Endometrium (tissue), 2 donors: Measurements from ENCODE around the gene TSPOAP1.

ENCODE experiments used
- FAIRE-seq: peaks from 2 replicates; lab custom pipeline; 2012; peaks lifted over from hg19 to GRCh38; lab: Jason Lieb, UNC
- donor health status: control.
- donor health status: control.

TSPOAP1 gene

GRCh38 chr17:58302919-58303585, 25.5 kb downstream of the TSPOAP1 start:
- FAIRE-seq = no peak

- no peak for FAIRE-seq
These were observed 26.2 kb downstream of the TSPOAP1 start for GRCh38 chr17:58302171-58302918.

- no peak for FAIRE-seq
These were observed 27.0 kb downstream of the TSPOAP1 start for GRCh38 chr17:58301504-58302150.

GRCh38 chr17:58300336-58300735, 28.3 kb downstream of the TSPOAP1 start:
- FAIRE-seq = no peak

- no peak for FAIRE-seq
These were observed 34.6 kb downstream of the TSPOAP1 start for GRCh38 chr17:58294034-58294433.

- no peak for FAIRE-seq
These were observed 37.3 kb downstream of the TSPOAP1 start for GRCh38 chr17:58291246-58291645.

GRCh38 chr17:58289869-58290268, 38.7 kb downstream of the TSPOAP1 start:
- FAIRE-seq = no peak

GRCh38 chr17:58285422-58285810, 43.2 kb downstream of the TSPOAP1 start:
- no peak for FAIRE-seq

- FAIRE-seq = no peak
These were observed 43.8 kb downstream of the TSPOAP1 start for GRCh38 chr17:58284613-58285421.

- no peak for FAIRE-seq
These were observed 44.7 kb downstream of the TSPOAP1 start for GRCh38 chr17:58283674-58284612.

- FAIRE-seq = no peak
These were observed 46.2 kb downstream of the TSPOAP1 start for GRCh38 chr17:58282442-58282841.

- no peak for FAIRE-seq
These were observed 47.0 kb downstream of the TSPOAP1 start for GRCh38 chr17:58281511-58282011.

- no peak for FAIRE-seq
These were observed 47.9 kb downstream of the TSPOAP1 start, which contains the start of gene MPO for GRCh38 chr17:58280480-58281217. Gene MPO, minus strand, starts transcription at chr17:58280935. Its CDS starts 177 bp downstream, at chr17:58280758.

- FAIRE-seq = no peak
These were observed 48.7 kb downstream of the TSPOAP1 start for GRCh38 chr17:58279736-58280479.

GRCh38 chr17:58279016-58279711, 49.4 kb downstream of the TSPOAP1 start:
- FAIRE-seq = no peak

- FAIRE-seq = no peak
These were observed 50.0 kb downstream of the TSPOAP1 start for GRCh38 chr17:58278661-58279015.

GRCh38 chr17:58277802-58278595, 50.6 kb downstream of the TSPOAP1 start:
- no peak for FAIRE-seq
